ENCODE measurements around the gene TANC1.
"Not testable (repeated sequence)": the region's sequence is repeated elsewhere in the genome, so short reads cannot be mapped to it uniquely, and the experiment has no call there.

TANC1 gene

DNA sequence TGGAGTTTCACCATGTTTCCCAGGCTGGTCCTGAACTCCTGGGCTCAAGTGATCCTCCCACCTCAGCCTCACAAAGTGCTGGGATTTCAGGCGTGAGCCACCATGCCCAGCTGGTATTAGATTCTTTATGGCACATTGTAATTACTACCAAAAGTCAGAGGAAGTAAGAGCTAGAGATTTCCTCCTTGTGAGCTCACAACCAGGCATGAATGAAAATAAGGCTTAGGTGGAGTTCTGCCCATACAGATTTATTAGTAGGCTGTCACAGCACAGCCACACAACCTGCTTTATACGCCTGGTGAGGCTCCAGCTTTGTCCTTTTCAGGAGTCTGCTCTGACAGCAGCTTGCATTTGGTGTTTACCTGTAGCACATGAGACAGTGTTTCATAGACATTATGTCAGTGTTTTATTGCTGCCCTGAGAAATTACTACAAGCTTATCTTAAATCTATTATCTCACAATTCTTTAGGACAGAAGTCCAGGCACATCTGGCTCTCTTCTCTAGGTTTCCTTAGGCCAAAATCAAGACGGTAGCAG is 156.6 kb downstream of the TANC1 start:
- DNase-seq = no peak

DNA sequence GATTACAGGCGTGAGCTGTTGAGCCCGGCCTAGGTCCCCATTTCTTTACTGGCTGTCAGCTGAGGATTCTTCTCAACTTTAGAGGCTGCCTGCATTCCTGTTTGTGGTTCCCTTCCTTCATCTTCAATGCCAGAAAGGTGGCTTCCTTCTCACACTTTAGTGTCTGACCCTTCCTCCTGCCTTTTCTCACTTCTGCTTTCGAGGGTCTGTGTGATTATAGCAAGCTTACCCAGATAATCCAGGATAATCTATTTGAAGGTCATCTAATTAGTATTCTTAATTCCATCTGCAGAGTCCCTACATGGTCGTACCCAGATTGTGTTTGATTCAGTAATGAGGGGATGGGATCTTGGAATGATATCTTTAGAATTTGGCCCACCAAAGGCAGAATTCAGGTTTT is 157.4 kb downstream of the TANC1 start:
- no peak for DNase-seq

DNA sequence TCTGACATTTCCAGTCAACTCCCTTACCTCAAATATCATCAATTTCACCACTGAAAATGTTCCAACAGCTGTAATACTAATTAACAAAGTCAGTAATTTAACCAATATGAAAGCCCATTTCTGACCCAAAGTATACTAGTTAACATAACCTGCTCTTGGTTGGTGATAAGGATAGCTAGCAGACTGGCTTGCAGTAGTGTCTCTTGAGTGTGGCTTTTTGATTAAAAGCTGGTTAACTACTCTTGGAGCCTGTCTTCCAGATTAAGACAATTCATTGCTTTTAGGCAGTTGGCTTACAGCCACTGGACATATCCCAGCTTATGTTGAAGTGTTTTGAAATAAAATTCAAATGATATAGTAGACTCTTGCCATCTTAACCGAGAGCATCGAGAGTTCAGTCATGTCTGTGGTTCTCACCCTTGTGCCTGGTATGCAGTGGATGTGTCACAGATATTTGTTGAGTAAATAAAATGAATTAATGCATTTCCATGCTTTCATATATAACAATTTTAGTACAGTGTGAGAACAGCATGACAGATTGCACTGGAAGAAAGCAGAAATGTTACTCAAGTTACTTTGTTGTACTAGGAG is 158.1 kb downstream of the TANC1 start:
- DNase-seq = no peak

DNA sequence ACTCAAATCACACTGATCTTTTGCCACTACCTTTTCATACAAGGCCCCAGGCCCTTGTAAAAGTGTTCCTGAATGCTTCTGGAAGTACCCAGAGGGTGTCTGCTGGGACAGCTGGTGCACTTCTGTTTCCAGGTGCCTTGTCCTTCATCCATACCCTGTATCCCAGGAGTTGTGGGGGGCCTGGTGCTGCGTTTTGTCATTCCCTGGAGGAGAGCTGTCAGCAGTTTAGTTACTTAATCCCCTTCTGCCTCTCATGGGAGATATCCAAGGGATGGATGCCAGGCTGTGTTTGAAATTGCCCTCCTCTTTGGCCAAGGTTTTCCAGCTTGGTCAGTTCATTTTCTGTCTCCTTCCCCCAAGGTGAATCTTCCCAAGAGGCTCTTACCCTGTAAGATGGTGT is 159.8 kb downstream of the TANC1 start:
- DNase-seq = no peak

DNA sequence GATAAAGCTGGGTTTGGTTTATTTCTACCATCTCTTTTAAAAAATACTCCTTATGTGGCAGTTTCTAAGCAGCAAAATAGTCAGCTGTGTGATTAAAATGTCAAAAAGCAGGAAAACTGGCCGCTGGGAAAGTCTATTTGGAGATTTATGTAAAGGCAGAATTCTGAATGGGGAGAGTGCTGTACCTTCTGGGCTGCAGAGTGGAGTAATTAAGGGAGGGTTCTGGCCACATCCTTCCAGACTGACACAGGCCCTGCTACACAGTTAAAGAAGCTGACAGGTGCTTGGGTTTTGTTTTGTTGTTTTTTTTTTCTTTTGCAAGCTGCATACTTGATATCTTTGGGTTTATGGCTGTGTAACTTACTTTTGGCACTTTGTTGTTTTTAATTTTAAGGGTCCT is 160.8 kb downstream of the TANC1 start:
- DNase-seq = no peak

DNA sequence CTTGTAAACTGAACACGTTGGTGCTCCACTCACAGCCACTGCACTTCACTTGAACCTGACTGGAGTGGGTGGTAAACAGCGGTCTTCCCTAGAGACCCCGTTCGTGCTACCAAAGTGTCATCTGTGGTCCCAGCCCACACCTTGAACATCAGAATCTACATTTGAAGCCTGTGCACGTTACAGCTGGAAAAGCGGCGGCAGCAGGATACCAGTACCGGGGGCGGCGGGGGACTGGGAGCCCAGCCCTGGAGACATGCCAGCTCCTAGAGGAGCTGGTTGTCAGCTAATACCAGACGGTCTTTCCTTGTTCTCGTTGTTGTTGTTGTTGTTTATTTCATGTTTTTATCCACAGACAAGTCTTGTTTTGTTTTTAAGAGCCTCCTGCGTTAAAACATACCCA is 161.4 kb downstream of the TANC1 start:
- DNase-seq = no peak

DNA sequence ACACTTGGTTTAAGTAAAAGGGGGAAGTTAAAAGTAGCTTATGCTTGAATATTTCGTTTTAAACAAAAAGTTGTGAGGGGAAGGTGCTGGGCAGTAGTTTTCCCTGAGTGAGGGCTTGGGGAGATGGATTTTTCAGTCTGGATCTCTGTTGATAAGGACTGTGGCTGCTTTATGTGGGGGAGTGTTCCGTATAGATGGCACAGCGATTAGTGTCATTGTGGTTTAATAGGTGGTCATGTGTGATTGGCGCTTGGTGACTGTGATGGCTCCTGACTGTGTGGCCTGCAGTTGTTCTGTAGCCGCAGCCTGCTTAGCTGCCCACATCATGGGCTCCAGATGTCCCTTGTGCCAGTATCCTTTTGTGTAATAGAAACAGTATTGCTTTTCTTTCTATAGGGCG is 161.9 kb downstream of the TANC1 start:
- DNase-seq = no peak

DNA sequence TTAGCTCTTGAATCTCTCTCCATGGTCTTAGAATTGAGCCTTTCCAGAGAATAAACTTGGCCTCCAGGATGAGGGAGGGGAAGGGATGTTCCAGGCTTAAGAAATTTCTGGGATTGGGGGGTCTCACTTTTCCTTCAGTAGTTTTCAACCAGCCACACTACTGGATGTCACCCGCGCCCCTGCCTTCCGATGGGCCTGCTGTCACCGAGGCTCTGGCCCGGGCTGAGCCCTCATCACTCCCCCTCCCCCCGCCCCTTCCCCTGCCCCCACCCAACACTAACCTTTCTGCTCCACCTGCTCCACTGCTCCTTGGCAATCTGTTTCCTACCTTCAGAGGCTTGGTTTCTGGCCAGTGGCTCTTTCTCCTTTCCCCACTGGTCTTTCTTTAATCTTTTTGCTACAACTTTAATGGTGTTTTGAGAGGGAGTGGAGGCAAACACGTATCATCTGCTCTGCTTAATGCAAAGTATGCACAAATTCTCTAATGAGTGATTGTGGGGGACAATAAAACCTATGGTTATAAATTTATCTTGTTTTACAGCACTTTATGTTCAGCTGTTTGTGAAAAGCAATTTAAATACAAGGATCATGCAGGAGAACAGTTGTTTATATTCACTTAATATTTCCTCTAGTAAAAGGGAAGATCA is 162.9 kb downstream of the TANC1 start:
- no peak for DNase-seq

DNA sequence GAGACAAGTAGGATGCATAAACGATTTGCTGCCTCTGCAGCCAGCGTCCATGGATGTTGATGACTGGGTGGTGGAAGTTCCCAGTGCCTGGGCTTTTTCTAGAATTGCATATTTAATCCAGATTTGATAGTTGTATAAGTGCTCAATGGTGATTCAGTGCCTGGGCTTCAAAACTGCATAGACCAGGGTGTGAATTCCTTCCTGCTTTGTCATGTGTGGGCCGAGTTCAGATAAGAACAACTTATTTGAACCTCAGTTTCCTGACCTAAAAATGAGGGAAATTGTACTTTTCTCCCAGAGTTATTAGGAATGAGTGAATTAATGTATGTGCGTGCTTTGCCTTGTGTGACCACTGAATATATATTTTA is 163.5 kb downstream of the TANC1 start:
- no peak for DNase-seq

DNA sequence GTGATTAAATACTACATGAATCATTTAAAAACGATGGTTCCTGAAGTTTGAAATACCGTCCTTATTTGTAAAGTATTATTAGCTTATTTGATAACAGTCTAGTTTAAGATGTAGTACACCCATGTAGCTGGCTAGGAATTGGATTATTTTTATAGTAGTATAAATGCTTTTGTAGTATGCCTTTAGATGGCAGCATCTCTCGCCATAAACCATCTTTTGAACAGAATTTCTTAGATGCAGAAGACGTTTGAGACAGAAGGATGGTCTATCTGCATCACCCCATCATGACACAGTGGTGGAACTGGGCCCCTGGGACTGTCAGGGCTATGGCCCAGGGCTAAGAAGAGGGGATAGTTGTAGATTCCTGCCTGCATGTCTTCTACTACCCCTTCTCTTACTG is 165.4 kb downstream of the TANC1 start:
- DNase-seq = no peak

DNA sequence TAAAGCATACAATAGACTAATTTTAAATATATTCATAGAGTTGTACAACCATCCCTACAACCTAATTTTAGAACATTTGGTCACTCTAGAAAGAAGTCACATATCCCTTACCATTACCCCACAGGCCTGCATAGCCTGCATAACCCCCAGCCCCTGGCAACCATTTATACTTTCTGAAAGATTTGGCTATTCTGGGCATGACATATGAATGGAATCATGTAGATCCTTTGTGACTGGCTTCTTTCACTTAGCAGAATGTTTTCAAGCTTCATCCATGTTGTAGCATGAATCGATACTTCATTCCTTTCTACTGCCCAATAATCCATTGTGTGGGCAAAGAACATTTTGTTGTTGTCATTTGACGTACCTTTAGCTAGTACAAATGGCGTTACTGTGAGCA is 166.5 kb downstream of the TANC1 start:
- DNase-seq = no peak

DNA sequence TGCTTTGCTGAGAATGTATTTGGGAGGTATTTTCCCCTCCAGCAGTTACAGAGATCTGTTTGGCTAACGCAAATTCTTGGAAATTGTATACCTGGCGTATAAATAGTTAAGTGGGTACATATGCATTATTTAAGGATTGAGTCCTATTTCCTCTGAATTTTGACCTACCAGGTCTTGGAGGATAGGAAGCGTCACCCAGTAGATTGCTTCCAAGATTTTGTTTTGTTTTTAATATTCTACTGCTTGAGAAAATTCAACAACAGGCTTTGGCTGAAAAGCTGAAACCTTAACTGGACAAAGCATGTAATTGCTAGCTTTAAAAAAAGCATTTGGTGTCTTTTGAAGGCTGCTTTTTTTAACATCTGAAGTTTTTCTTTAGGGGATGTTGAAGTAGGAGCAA is 168.0 kb downstream of the TANC1 start:
- no peak for DNase-seq

DNA sequence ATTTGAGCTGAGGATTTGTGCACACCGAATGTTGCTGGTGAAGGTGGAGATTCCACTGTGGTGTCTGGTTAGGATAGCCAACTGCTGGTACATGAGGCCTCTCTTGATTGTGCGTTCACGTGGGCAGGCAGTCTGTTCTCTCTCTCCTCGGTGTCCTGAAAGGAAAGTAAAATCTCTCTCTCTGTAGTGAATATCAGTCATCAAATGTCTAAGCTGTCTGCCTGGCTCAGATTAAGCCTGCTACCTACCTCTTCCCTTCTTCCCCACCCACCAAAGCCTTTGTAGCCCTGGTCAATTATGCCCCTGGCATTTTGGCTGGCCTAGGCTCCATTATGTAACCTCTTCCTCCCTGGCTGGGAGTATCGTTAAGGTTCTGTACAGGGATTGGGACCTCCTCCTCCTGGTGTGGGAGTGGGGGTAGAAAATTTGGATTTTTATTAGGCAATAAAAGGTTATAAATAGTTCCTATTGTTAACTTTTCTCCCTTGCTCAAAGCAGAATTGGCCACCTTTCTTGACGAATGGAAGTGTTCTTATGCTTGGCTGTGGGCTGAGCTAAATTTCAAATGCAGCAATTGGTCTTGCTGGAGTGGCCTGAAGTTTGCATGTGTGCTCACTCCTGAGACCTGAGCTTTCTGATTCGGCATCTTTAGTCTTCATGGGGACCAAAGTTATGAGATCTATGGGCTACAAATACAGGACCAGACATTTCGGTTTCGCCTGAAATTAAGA is 169.2 kb downstream of the TANC1 start:
- DNase-seq = no peak

DNA sequence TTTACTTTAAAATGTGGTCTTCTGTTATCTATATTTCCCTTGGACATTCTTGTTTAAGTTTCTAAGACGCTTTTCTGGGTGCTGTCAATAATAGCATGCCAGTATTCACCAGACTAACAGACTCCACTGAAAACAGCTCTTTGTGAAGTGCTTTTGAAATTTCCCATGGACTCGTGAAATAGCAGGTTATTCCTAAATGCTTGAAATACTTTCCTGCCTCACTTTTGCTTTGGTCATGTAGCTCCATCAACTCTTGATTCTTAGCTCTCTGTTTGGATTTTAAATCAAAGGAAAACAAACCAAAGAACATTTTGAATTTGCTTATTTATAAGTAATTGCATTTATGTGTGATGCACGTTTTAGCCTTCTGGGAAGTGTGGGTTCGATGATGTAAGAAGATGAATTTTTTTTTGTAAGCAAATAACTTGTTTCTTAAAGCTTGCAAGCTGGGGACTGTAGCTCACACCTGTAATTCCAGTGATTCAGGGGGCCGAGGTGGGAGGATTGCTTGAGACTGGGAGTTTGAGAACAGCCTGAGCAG is 170.3 kb downstream of the TANC1 start:
- DNase-seq = no peak

DNA sequence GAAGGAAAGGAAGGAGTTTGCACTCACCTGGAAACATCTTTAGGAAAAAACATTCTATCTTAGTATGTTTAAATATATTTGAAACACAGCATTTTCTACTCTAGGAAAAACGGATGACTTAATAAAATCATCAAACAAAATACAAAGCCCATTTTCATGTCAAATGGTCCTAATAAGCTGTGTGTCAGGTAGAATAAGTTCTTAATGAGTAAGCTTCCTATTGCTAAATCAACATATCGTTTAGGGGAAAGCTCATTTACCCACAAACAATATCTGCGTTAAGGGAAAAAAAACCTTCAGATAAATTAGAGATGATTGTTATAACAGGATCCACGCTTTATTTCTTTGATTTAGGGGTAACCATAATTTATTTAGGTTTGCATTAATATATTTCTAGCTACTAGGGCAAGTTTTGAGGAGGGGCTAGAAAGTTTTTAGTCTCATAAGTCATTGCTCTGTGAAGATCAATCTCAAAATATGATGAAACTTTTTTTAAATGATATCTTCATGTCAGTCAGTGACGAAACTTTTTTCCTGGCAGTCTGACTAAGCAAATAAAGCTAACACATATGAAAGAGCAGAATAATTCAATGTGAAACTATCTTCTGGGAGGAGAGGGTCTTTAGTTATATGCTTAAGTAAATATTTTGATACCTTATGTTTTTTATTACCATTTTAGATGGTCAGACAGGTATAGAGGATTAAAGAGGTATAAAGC is 170.9 kb downstream of the TANC1 start:
- no peak for DNase-seq

DNA sequence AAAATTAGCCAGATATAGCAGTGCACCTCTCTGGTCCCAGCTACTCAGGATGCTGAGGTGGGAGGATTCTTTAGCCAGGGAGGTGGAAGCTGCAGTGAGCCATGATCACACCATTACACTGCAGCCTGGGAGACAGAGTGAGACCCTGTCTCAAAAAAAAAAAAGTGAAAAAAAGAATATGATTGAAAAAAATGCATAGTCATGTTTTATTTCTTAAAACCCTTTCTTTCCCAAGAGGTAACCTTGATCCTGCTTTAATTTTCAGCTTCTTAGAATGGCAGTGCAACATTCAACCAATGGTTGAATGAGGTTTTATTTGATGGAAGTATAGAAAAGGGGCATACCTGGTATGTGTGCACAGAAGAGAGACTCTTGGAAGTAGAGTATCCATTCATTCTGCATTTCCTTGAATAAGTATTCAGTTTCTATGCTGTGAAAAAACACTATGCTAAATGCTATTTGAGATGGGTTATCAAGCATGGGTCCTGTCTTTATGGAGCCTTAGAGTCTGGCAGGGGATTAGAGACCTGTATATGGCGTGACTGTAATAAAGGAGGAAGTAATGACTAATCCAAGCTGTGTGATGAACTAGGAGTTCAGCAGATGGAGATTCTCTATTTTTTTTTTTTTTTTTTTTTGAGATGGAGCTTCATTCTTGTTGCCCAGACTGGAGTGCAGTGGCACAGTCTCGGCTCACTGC is 171.8 kb downstream of the TANC1 start:
- no peak for DNase-seq

DNA sequence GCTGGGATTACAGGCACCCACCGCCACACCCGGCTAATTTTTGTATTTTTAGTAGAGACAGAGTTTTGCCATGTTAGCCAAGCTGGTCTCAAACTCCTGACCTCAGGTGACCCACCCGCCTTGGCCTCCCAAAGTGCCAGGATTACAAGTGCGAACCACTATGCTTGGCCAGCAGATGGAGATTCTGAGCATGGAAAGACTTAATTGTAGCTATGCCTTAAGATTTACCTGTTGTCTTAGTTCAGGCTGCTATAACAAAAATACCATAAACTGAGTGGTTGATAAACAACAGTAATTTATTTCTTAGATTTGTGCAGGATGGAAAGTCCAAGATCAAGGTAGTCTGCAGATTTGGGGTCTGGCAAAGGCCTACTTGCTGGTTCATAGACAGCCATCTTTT is 172.4 kb downstream of the TANC1 start:
- not testable (repeated sequence) for DNase-seq

DNA sequence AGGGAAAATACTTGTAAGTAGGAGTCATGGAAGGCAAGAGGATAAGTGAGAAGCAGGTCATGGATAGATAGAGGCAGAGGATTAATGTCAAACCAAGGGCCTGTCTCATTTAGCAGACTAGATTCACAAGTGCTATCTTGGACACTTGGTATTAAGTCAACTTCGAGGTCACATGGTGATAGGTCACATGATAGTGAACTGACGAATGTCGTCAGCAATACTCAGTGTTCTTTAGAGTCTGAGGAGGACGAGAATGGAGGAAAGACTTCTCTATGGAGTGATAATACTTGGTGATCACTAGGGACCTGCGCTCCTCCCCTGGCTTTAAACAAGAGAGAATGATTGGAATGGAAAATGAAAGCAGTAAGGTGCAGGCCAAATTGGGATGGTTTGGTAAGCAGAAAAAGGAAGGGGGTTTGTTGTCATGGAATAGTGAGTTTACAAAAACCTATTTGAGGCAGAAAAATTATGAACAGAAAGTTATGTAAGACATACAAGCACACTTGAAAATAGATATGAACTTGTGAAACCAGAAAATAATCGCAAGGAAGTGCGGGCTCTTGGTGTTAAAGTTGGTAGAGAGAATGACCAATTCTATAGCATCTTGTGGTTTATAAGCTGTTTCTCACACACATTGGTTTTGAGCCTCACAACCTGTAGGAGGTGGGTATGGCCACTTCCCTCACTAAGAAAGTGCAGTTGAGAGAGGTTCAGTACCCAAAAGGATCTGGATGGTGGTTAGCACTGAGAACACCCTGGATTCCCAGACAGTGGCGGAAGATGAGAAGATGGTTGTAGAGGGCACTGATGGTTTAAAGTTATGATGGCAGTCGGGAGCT is 176.6 kb downstream of the TANC1 start:
- DNase-seq = no peak

DNA sequence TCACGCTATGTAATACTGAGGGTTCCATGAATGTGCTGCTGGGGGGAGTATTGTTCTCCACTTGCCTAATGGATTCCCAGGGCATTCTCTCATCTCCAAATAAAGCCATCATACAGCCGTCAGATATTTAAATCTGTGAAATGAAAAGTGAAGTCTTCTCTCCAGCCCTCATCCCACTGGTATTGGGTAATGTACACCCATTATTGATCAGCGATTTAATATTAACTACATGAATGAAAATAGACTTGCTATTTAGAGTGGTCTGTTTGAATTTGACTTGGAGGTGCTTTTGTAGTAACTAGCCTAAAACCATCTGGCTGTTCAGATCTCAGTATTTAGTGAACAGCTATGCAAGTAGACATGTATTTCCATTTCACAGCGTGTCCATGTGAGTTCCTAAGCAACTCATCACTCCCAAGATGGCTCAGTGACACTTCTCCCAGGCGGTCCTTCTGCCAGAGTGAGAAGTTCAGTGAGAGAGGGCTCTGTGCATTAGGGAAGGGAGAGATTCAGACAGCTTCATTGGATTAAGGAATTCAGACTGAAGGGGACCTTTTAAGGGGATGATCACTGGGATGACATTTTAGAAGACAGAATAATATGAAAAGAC is 177.4 kb downstream of the TANC1 start:
- no peak for DNase-seq

DNA sequence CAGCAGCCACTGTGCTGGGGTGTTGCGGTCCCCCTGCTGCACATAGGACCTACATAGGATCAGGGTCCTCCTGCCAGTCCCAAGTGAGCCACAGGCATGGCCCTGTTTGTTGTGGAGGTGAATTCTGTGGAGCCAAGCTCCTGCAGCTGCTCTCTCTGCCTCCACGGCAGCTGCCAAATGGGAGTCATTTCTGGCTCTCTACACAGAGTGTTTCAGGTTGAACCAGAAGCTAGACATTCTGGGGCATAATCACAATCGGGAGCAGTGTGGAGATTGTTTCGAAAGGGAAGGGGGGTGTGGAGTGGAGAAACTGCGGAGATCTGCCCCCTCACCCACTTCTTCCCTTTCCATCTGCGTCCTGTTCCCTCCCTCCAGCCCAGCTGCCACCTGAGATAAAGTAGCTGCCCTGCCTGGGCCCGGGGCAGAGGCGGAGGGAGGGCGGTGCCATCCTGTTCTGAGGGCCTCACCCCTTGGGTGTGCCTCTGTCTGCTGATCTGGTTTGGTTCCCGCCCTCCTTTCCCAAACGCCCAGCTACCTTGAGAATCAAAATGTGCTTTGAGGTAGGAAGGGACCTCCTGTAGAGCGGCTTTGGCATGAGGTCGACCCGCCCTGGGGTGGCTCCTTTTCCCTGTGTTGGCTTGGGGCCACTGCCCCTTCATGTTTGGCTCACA is 178.7 kb downstream of the TANC1 start:
- DNase-seq = peak; percentile 23

DNA sequence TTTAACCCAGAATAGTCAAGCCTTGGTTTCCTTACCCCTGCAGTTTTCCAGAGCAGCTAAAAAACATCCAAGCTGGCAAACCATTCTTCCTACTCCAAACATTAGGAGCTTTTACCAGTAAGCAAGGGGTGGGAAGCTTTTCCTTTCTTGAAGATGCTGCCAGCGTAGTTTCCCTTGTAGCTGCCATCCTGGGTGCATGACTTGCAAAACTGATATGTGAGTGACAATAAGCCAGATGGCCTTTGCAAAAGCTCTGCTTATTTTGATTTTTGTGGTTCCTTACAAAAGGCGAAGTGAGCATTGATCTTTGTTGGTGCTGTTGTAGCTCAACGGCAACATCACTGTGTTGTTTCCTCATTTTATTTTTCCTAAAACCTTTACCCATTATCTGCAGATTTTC is 179.2 kb downstream of the TANC1 start:
- no peak for DNase-seq

Measured in CD4-positive, alpha-beta T cell treated with Interleukin-6 for 4 hours (primary cell).